ENCODE results near the gene PNMT.
A peak's percentile ranks its signal among the peaks of the same experiment; 100 is the strongest.

The PNMT gene

GRCh38 chr17:39700148-39700987 lies 32.1 kb downstream of the PNMT start:
- TF ChIP-seq Cebpa-rat (IDR thresholded peaks at IDR 0.05), result no peak
- no peaks in the 10 kb centered on the region for H3K36me3 ChIP-seq
- peaks cover 39% of the 10 kb centered on the region for H3K27me3 ChIP-seq
- no peaks in the 10 kb centered on the region for H4K20me1 ChIP-seq
- H3K4me2 ChIP-seq, result no peak overlapping the region
- H3K4me3 ChIP-seq, result no peak overlapping the region
- no peaks in the 10 kb centered on the region for H3K9me3 ChIP-seq
- no peak overlapping the region for H3K27ac ChIP-seq
- H3K9ac ChIP-seq, result no peak overlapping the region
- H3K4me1 ChIP-seq, result peaks cover 22% of the 10 kb centered on the region

DNA sequence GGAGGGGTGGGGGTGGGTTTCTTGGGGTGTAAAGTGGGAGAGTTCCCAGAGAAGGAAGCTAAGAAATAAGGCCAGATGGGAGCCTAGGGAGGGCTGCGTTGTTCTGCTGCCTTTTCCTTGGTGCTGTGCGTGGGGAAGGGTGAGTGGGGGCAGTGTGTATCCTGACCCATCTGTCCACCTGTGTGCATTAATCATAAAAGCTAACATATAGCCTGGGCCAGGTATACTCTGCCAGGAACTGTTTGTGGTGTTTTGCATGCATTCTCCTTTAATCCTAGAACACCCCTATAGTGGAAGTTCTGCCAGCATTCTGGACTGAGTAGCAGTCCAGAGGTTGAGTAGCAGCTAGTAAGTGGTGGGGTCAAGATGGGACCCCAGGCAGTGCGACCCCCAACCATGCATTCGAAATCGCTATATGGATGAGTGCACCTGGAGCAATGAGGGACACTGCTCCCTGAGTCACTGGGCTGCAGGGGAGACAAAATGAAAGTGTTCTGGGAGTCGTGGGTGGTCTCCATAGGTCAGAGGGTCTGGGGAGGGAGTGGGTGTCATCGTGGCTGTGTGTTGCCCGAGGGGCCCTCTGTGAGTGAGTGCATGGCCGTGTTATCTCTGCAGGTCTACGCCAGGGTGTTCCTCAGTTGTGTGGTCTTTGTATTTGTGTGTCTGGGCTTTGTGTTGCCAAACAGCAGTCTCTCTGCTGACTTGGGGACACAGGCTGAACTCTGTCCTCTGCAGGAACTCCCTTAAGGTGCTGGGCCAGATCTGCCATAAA lies 32.9 kb downstream of the PNMT start:
- peaks cover 39% of the 10 kb centered on the region for H3K27me3 ChIP-seq
- H4K20me1 ChIP-seq, result no peaks in the 10 kb centered on the region
- H3K9ac ChIP-seq, result no peak overlapping the region
- H3K4me2 ChIP-seq, result no peak overlapping the region
- no peak overlapping the region for H3K4me3 ChIP-seq
- no peak overlapping the region for H3K27ac ChIP-seq
- H3K9me3 ChIP-seq, result no peaks in the 10 kb centered on the region
- H3K36me3 ChIP-seq, result no peaks in the 10 kb centered on the region
- no peak for TF ChIP-seq Cebpa-rat (IDR thresholded peaks at IDR 0.05)
- H3K4me1 ChIP-seq, result peaks cover 31% of the 10 kb centered on the region

GRCh38 chr17:39701784-39702422 lies 33.6 kb downstream of the PNMT start:
- no peak for TF ChIP-seq Cebpa-rat (IDR thresholded peaks at IDR 0.05)
- H3K4me1 ChIP-seq, result peaks cover 38% of the 10 kb centered on the region

GRCh38 chr17:39702901-39703893 lies 34.9 kb downstream of the PNMT start:
- Histone ChIP-seq H3K4me2 (peak overlapping the region; percentile 92), H3K36me3 (no peaks in the 10 kb centered on the region), H3K9ac (no peak overlapping the region), H4K20me1 (no peaks in the 10 kb centered on the region), H3K4me1 (peaks cover 51% of the 10 kb centered on the region), H3K27me3 (peaks cover 39% of the 10 kb centered on the region), H3K4me3 (no peak overlapping the region), H3K27ac (no peak overlapping the region), H3K9me3 (no peaks in the 10 kb centered on the region)
- TF ChIP-seq Cebpa-rat (IDR thresholded peaks at IDR 0.05), result no peak

More at GRCh38 chr17:39701784-39702422, 33.6 kb downstream of the PNMT start:
- H3K4me3 ChIP-seq, result no peak overlapping the region
- H3K4me2 ChIP-seq, result no peak overlapping the region
- H4K20me1 ChIP-seq, result no peaks in the 10 kb centered on the region
- H3K36me3 ChIP-seq, result no peaks in the 10 kb centered on the region
- peaks cover 39% of the 10 kb centered on the region for H3K27me3 ChIP-seq
- H3K9ac ChIP-seq, result no peak overlapping the region
- no peaks in the 10 kb centered on the region for H3K9me3 ChIP-seq
- no peak overlapping the region for H3K27ac ChIP-seq

- Histone ChIP-seq H3K9ac (no peak overlapping the region), H3K4me1 (peaks cover 58% of the 10 kb centered on the region), H3K4me3 (no peak overlapping the region), H3K9me3 (no peaks in the 10 kb centered on the region), H3K36me3 (no peaks in the 10 kb centered on the region), H3K27ac (no peak overlapping the region), H4K20me1 (no peaks in the 10 kb centered on the region), H3K4me2 (peak overlapping the region; percentile 92), H3K27me3 (peaks cover 32% of the 10 kb centered on the region)
- no peak for TF ChIP-seq Cebpa-rat (IDR thresholded peaks at IDR 0.05)
Observed at GRCh38 chr17:39703913-39704312, 35.7 kb downstream of the PNMT start.

DNA sequence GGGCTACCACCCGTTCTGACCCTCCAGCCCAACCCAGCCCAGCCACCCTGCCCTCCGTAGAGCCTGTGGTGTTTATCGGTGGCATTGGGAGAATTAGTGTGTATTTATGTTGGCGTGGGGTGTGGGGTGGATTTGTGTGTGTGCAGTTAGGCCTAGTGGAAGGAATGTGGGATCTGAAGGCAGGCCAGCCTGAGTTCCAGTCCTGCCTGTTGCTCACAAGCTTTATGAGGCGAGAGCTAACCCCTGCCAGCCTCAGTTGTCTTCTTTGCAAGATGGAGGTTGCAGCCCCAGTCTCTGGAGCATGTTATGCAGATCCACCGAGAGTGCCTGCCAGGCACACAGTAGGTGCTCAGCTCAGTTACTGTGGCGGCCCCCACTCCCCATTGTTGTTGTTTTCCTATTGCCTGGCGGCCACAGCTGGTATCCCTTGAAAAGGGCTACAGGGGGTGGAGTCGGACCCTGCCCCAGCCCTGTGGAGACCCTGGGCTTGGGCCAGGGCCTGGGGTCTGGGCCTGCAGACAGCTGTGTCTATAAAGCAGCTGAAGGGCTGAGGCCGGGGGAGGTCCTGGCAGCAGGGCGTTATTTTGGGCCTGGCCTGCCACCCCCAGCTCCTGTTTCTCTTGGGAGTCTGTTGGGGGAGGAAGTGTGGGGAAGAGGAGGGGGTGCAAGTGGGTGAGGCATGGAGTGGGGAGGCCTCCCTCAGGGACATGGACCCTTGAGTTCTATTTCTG lies 36.7 kb downstream of the PNMT start:
- Histone ChIP-seq H4K20me1 (no peaks in the 10 kb centered on the region), H3K27ac (peak overlapping the region; percentile 70), H3K4me3 (0 out of 2 replicates have a peak overlapping the region, but pooled peaks have one; percentile 22), H3K9ac (peak overlapping the region; percentile 71), H3K27me3 (peaks cover 21% of the 10 kb centered on the region), H3K9me3 (no peaks in the 10 kb centered on the region), H3K36me3 (no peaks in the 10 kb centered on the region), H3K4me2 (peak overlapping the region; percentile 92), H3K4me1 (peaks cover 69% of the 10 kb centered on the region)
- TF ChIP-seq Cebpa-rat (IDR thresholded peaks at IDR 0.05), result no peak

DNA sequence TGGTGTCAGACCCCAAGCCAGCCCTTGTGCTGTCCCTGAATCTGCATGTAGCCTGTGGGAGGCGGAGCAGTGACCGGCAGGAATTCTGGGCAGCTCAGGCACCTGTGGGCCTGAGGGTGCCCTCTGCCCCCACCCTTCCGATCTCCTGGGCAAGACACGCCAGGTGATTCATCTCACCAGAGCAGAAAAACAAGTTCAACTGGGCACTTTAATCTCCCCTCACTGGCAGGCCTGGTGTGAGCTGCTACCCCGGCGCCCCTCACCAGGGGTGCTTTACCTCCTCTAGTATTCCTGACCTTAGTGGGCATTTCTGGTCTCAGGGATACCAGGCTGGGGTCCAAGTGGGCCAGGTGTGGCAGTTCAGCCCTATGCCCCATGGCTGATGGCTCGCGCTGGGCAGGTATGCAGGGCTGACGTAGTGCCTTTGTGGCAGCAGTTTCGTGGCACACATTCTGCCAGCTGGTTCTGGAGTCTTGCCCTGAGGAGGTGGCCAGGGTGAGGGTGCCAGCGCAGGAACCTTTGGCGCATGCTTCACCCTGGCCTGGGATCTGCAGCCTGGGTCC lies 37.6 kb downstream of the PNMT start:
- H3K36me3 ChIP-seq, result no peaks in the 10 kb centered on the region
- H3K9ac ChIP-seq, result peak overlapping the region; percentile 71
- peaks cover 77% of the 10 kb centered on the region for H3K4me1 ChIP-seq
- peaks cover 12% of the 10 kb centered on the region for H3K27me3 ChIP-seq
- peak overlapping the region; percentile 70 for H3K27ac ChIP-seq
- H3K4me2 ChIP-seq, result peak overlapping the region; percentile 92
- TF ChIP-seq Cebpa-rat (IDR thresholded peaks at IDR 0.05), result no peak
- no peaks in the 10 kb centered on the region for H3K9me3 ChIP-seq
- H3K4me3 ChIP-seq, result 0 out of 2 replicates have a peak overlapping the region, but pooled peaks have one; percentile 22
- no peaks in the 10 kb centered on the region for H4K20me1 ChIP-seq

- peaks cover 7% of the 10 kb centered on the region for H3K27me3 ChIP-seq
- H3K4me3 ChIP-seq, result no peak overlapping the region
- no peaks in the 10 kb centered on the region for H3K9me3 ChIP-seq
- H4K20me1 ChIP-seq, result no peaks in the 10 kb centered on the region
- no peaks in the 10 kb centered on the region for H3K36me3 ChIP-seq
- H3K4me1 ChIP-seq, result peaks cover 83% of the 10 kb centered on the region
- no peak for TF ChIP-seq Cebpa-rat (IDR thresholded peaks at IDR 0.05)
- H3K9ac ChIP-seq, result no peak overlapping the region
- peak overlapping the region; percentile 70; the same call in 1 of the 2 replicates for H3K27ac ChIP-seq
- peak overlapping the region; percentile 92 for H3K4me2 ChIP-seq
Observed at GRCh38 chr17:39706383-39706782, 38.1 kb downstream of the PNMT start.
